Measurements from ENCODE around the gene TMEM218. TPM values are rescaled to one million over a fixed set of nuclear protein-coding genes. Genes with fewer than 3 reads are reported as not detected.
"Not testable (repeated sequence)": the region's sequence is repeated elsewhere in the genome, so short reads cannot be mapped to it uniquely, and the experiment has no call there.

Gene TMEM218
- total RNA-seq, 2 experiments from 2014 or later, result 12.8 to 14.8 TPM

- POLR2A ChIA-PET, result no interaction called here
- peaks cover 28% of the 10 kb centered on the region for H3K36me3 Mint-ChIP-seq
Observed at GRCh38 chr11:125101596-125101995, 9.8 kb downstream of the TMEM218 start.

GRCh38 chr11:125100136-125100535, 11.3 kb downstream of the TMEM218 start:
- CTCF ChIA-PET, result interaction anchor here (1.0 kb wide), 1 partner anchor 41 kb away, joined by 3 read pairs; no protein-coding TSS in a partner anchor
- intact Hi-C loops (cut with micrococcal nuclease), result no loop called here

More at GRCh38 chr11:125101596-125101995, 9.8 kb downstream of the TMEM218 start:
- Mint-ChIP-seq H3K27me3 (no peaks in the 10 kb centered on the region), H3K4me3 (no peak overlapping the region), H3K27ac (no peak overlapping the region), H3K9me3 (no peaks in the 10 kb centered on the region), H3K4me1 (ENCODE audit: low read depth) (peaks cover 14% of the 10 kb centered on the region)
- intact Hi-C loops (cut with micrococcal nuclease), result no loop called here
- no peak for DNase-seq
- CTCF ChIA-PET, result no interaction called here

GRCh38 chr11:125094731-125095130, 16.7 kb downstream of the TMEM218 start:
- DNase-seq, result no peak
- intact Hi-C loops (cut with micrococcal nuclease), result loop anchor here (5.0 kb wide), 2 partner anchors 48 to 313 kb away; no protein-coding TSS in a partner anchor
- ChIA-PET CTCF (interaction anchor here (0.6 to 1.1 kb wide), 2 partner anchors 29 to 197 kb away, joined by 3 to 4 read pairs; no protein-coding TSS in a partner anchor), POLR2A (no interaction called here)
- H3K27ac Mint-ChIP-seq, result no peak overlapping the region
- H3K36me3 Mint-ChIP-seq, result peaks cover 7% of the 10 kb centered on the region
- H3K4me1 Mint-ChIP-seq (ENCODE audit: low read depth), result no peaks in the 10 kb centered on the region
- no peaks in the 10 kb centered on the region for H3K27me3 Mint-ChIP-seq
- no peak overlapping the region for H3K4me3 Mint-ChIP-seq
- no peaks in the 10 kb centered on the region for H3K9me3 Mint-ChIP-seq

More at GRCh38 chr11:125100136-125100535, 11.3 kb downstream of the TMEM218 start:
- Mint-ChIP-seq H3K4me1 (ENCODE audit: low read depth) (peaks cover 4% of the 10 kb centered on the region), H3K36me3 (peaks cover 28% of the 10 kb centered on the region), H3K4me3 (no peak overlapping the region), H3K9me3 (no peaks in the 10 kb centered on the region), H3K27me3 (no peaks in the 10 kb centered on the region), H3K27ac (no peak overlapping the region)
- no peak for DNase-seq
- POLR2A ChIA-PET, result no interaction called here

- Mint-ChIP-seq H3K36me3 (peaks cover 1% of the 10 kb centered on the region), H3K27ac (no peak overlapping the region), H3K4me1 (ENCODE audit: low read depth) (no peaks in the 10 kb centered on the region), H3K9me3 (no peaks in the 10 kb centered on the region), H3K27me3 (no peaks in the 10 kb centered on the region), H3K4me3 (no peak overlapping the region)
- DNase-seq, result no peak
- CTCF ChIA-PET, result interaction anchor here (3.3 kb wide), 1 partner anchor 31 kb away, joined by 16 read pairs; no protein-coding TSS in a partner anchor
- intact Hi-C loops (cut with micrococcal nuclease), result loop anchor here (5.0 kb wide), 2 partner anchors 49 to 314 kb away; no protein-coding TSS in a partner anchor
- POLR2A ChIA-PET, result no interaction called here
Observed at GRCh38 chr11:125093502-125093901, 17.9 kb downstream of the TMEM218 start.

- intact Hi-C loops (cut with micrococcal nuclease), result loop anchor here (5.0 kb wide), 2 partner anchors 50 to 315 kb away; no protein-coding TSS in a partner anchor
- DNase-seq, result no peak
- no peaks in the 10 kb centered on the region for H3K9me3 Mint-ChIP-seq
- POLR2A ChIA-PET, result no interaction called here
- peaks cover 1% of the 10 kb centered on the region for H3K36me3 Mint-ChIP-seq
- no peak overlapping the region for H3K27ac Mint-ChIP-seq
- H3K27me3 Mint-ChIP-seq, result no peaks in the 10 kb centered on the region
- CTCF ChIA-PET, result interaction anchor here (3.3 kb wide), 2 partner anchors 31 to 49 kb away, joined by 16 to 34 read pairs; no protein-coding TSS in a partner anchor
- no peak overlapping the region for H3K4me3 Mint-ChIP-seq
- no peaks in the 10 kb centered on the region for H3K4me1 Mint-ChIP-seq (ENCODE audit: low read depth)
Observed at GRCh38 chr11:125092669-125093068, 18.8 kb downstream of the TMEM218 start.

GRCh38 chr11:125091877-125092664, 19.4 kb downstream of the TMEM218 start:
- no peaks in the 10 kb centered on the region for H3K9me3 Mint-ChIP-seq
- intact Hi-C loops (cut with micrococcal nuclease), result loop anchor here (5.0 kb wide), 2 partner anchors 50 to 315 kb away; no protein-coding TSS in a partner anchor
- no peak overlapping the region for H3K27ac Mint-ChIP-seq
- DNase-seq, result no peak
- CTCF ChIA-PET, result interaction anchor here (1.5 to 3.3 kb wide), 6 partner anchors 32 to 312 kb away, joined by 3 to 34 read pairs (median 6); no protein-coding TSS in a partner anchor
- H3K4me3 Mint-ChIP-seq, result no peak overlapping the region
- no peaks in the 10 kb centered on the region for H3K27me3 Mint-ChIP-seq
- POLR2A ChIA-PET, result no interaction called here
- H3K4me1 Mint-ChIP-seq (ENCODE audit: low read depth), result no peaks in the 10 kb centered on the region
- peaks cover 1% of the 10 kb centered on the region for H3K36me3 Mint-ChIP-seq

GRCh38 chr11:125091247-125091876, 20.1 kb downstream of the TMEM218 start:
- CTCF ChIA-PET, result interaction anchor here (0.7 to 3.3 kb wide), 10 partner anchors 12 to 312 kb away, joined by 3 to 34 read pairs (median 4); no protein-coding TSS in a partner anchor
- no peaks in the 10 kb centered on the region for H3K4me1 Mint-ChIP-seq (ENCODE audit: low read depth)
- H3K27me3 Mint-ChIP-seq, result no peaks in the 10 kb centered on the region
- H3K27ac Mint-ChIP-seq, result no peak overlapping the region
- POLR2A ChIA-PET, result no interaction called here
- no peaks in the 10 kb centered on the region for H3K9me3 Mint-ChIP-seq
- no peak for DNase-seq
- intact Hi-C loops (cut with micrococcal nuclease), result loop anchor here (5.0 kb wide), 2 partner anchors 51 to 316 kb away; no protein-coding TSS in a partner anchor
- no peak overlapping the region for H3K4me3 Mint-ChIP-seq
- peaks cover 1% of the 10 kb centered on the region for H3K36me3 Mint-ChIP-seq

- Mint-ChIP-seq H3K4me1 (ENCODE audit: low read depth) (no peaks in the 10 kb centered on the region), H3K27ac (no peak overlapping the region), H3K4me3 (no peak overlapping the region)
Observed at GRCh38 chr11:125090816-125091215, 20.6 kb downstream of the TMEM218 start.

GRCh38 chr11:125090151-125090550, 21.3 kb downstream of the TMEM218 start:
- DNase-seq; H3K27me3 Mint-ChIP-seq; H3K36me3 Mint-ChIP-seq; H3K4me3 Mint-ChIP-seq; H3K9me3 Mint-ChIP-seq; POLR2A ChIA-PET; H3K4me1 Mint-ChIP-seq (ENCODE audit: low read depth); H3K27ac Mint-ChIP-seq: not testable (repeated sequence)
- intact Hi-C loops (cut with micrococcal nuclease), result loop anchor here (5.0 kb wide), 2 partner anchors 52 to 317 kb away; no protein-coding TSS in a partner anchor
- CTCF ChIA-PET, result interaction anchor here (2.0 to 3.3 kb wide), 3 partner anchors 52 to 257 kb away, joined by 5 to 34 read pairs (median 6); no protein-coding TSS in a partner anchor

More at GRCh38 chr11:125090816-125091215, 20.6 kb downstream of the TMEM218 start:
- intact Hi-C loops (cut with micrococcal nuclease), result loop anchor here (5.0 kb wide), 2 partner anchors 51 to 316 kb away; no protein-coding TSS in a partner anchor
- ChIA-PET CTCF (interaction anchor here (0.7 to 3.3 kb wide), 10 partner anchors 12 to 313 kb away, joined by 3 to 34 read pairs (median 4); no protein-coding TSS in a partner anchor), POLR2A (no interaction called here)
- Mint-ChIP-seq H3K36me3 (peaks cover 1% of the 10 kb centered on the region), H3K9me3 (no peaks in the 10 kb centered on the region), H3K27me3 (no peaks in the 10 kb centered on the region)
- no peak for DNase-seq

GRCh38 chr11:125089481-125089880, 21.9 kb downstream of the TMEM218 start:
- H3K4me1 Mint-ChIP-seq (ENCODE audit: low read depth); H3K4me3 Mint-ChIP-seq; H3K9me3 Mint-ChIP-seq; DNase-seq; intact Hi-C loops (cut with micrococcal nuclease); POLR2A ChIA-PET; H3K36me3 Mint-ChIP-seq; H3K27me3 Mint-ChIP-seq; H3K27ac Mint-ChIP-seq: not testable (repeated sequence)
- CTCF ChIA-PET, result interaction anchor here (2.1 to 3.3 kb wide), 2 partner anchors 53 to 256 kb away, joined by 6 to 34 read pairs; no protein-coding TSS in a partner anchor

GRCh38 chr11:125088576-125089455, 22.6 kb downstream of the TMEM218 start:
- intact Hi-C loops (cut with micrococcal nuclease), result no loop called here
- ChIA-PET POLR2A (no interaction called here), CTCF (no interaction called here)
- no peak overlapping the region for H3K27ac Mint-ChIP-seq
- H3K9me3 Mint-ChIP-seq, result no peaks in the 10 kb centered on the region
- H3K36me3 Mint-ChIP-seq, result no peaks in the 10 kb centered on the region
- DNase-seq, result no peak
- H3K4me1 Mint-ChIP-seq (ENCODE audit: low read depth), result no peaks in the 10 kb centered on the region
- no peak overlapping the region for H3K4me3 Mint-ChIP-seq
- no peaks in the 10 kb centered on the region for H3K27me3 Mint-ChIP-seq

Data from activated CD4-positive, alpha-beta memory T cell treated with anti-CD3 and anti-CD28 coated beads for 36 hours (primary cell).